ENCODE measurements around the gene PLIN3.

The PLIN3 gene

GRCh38 chr19:4879041-4879440 is 11.6 kb upstream of the PLIN3 start:
- no peak overlapping the region for H3K27ac ChIP-seq
- no peak for TF ChIP-seq ZFX (IDR thresholded peaks at IDR 0.05)
- TF ChIP-seq, protein P1, sequence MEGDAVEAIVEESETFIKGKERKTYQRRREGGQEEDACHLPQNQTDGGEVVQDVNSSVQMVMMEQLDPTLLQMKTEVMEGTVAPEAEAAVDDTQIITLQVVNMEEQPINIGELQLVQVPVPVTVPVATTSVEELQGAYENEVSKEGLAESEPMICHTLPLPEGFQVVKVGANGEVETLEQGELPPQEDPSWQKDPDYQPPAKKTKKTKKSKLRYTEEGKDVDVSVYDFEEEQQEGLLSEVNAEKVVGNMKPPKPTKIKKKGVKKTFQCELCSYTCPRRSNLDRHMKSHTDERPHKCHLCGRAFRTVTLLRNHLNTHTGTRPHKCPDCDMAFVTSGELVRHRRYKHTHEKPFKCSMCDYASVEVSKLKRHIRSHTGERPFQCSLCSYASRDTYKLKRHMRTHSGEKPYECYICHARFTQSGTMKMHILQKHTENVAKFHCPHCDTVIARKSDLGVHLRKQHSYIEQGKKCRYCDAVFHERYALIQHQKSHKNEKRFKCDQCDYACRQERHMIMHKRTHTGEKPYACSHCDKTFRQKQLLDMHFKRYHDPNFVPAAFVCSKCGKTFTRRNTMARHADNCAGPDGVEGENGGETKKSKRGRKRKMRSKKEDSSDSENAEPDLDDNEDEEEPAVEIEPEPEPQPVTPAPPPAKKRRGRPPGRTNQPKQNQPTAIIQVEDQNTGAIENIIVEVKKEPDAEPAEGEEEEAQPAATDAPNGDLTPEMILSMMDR (conservative IDR thresholded peaks at IDR 0.05), result no peak

DNA sequence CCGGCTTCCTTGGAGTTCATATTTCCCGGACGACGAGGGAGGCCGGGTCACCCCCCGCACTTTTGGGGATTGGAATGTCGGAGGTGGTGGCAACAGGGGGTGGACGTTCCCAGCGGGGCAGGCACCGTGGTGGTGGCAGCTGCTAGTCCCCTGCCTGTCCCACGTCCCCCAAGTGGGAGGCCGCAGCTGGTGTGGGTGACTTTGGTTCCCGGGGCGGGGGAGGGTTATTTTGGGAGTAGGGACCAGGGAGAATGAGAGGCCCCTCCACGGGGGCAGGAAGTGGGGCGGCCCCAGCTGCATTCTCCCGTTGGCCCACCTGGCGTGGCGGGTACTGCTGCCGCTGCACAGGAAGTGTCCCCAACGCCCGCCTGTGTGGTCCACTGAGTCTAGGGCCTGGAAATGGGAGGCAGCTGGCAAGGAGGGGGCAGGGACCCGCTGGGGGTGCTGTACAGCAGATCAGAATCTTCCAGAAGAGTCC is 11.1 kb upstream of the PLIN3 start:
- TF ChIP-seq, protein P1 (conservative IDR thresholded peaks at IDR 0.05), result no peak
- no peak for TF ChIP-seq ZFX (IDR thresholded peaks at IDR 0.05)
- no peak overlapping the region for H3K27ac ChIP-seq

DNA sequence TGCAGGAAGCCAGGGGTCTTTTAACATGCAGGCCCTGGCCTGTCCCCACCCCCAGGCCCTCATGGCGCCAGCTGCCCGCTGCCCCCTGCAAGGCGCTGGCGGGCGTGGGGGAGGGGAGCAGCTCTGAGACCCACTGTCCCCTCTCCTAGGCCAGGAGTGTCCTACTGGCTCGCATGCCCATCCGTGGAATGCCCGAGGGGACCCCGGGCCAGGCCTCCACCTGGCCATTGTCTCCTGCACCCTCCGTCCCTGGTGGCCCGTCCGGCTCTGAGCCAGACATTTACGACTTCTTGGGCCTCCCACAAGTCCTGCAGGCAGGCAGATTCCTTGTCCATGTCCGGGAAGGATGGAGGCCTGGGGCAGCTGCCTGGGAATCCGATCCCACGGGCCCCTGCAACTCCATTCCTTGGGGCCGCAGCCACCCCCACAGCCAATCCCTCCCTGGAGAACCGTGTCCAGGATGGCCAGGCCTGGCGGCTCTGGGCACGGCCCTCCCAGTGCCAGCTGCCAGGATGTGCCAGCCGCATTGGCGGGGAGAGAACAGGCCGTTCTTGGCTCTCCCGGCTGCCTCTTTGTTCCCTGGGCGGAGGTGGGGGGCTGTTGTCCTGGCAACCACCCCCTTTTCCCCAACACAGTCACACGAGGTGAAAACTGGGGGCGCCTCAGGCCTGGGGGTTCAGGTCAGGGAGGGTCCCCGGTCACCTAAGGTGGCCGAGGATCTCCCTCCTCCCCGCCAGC is 10.5 kb upstream of the PLIN3 start:
- no peak overlapping the region for H3K27ac ChIP-seq
- TF ChIP-seq, protein P1 (conservative IDR thresholded peaks at IDR 0.05), result no peak
- TF ChIP-seq ZFX (IDR thresholded peaks at IDR 0.05), result no peak

DNA sequence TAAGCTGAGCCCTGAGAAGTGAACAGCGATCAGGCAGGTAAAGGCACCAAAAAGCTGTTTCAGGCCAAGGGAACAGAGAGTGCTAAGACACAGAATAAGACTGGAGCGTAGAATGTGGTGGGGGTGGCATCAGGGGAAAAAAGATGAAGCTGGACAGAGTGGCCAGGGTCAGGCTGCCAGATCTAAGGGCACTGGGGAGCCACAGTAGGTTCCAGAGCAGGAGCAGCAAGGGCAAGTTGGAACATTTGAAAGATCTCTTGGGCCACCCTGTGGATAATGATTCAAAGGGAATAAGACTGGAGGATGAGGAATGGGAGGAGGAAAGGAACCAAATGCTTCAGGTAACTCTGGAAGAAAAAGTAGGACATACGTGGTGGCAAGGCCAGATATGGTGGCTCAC is 6.5 kb upstream of the PLIN3 start:
- TF ChIP-seq, protein P1 (conservative IDR thresholded peaks at IDR 0.05), result no peak
- H3K27ac ChIP-seq, result no peak overlapping the region

DNA sequence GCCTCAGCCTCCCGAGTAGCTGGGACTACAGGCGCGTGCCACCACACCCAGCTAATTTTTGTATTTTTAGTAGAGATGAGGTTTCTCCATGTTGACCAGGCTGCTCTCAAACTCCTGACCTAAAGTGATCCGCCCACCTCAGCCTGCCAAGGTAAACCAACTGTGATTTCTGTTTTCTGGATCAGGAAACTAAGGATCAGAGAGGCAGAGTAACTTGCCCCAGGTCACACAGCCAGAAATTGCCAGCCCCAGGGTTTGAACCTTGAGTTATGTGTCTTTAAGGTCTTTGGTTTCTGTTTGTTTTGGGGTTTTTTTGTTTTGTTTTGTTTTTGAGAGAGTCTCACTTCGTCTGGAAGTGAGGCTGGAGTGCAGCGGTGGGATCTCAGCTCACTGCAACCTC is 4.2 kb upstream of the PLIN3 start:
- H3K27ac ChIP-seq, result no peak overlapping the region

GRCh38 chr19:4870025-4870700 is 2.7 kb upstream of the PLIN3 start:
- TF ChIP-seq ZFX (IDR thresholded peaks at IDR 0.05), result no peak
- TF ChIP-seq, protein P1 (conservative IDR thresholded peaks at IDR 0.05), result no peak
- no peak overlapping the region for H3K27ac ChIP-seq

More for the DNA sequence above, 4.2 kb upstream of the PLIN3 start:
- no peak for TF ChIP-seq ZFX (IDR thresholded peaks at IDR 0.05)
- TF ChIP-seq, protein P1 (conservative IDR thresholded peaks at IDR 0.05), result no peak

- H3K27ac ChIP-seq, result peak overlapping the region; percentile 77
- TF ChIP-seq, protein P1 (conservative IDR thresholded peaks at IDR 0.05), result no peak
- TF ChIP-seq ZFX (IDR thresholded peaks at IDR 0.05), result no peak
Observed at GRCh38 chr19:4868286-4868834, 893 bp upstream of the PLIN3 start.

Measured in C4-2B (cell line).